Endodermal cell (in vitro differentiated cells): Measurements from ENCODE around the gene ANKRD18B. TPM values are rescaled to one million over a fixed set of nuclear protein-coding genes. Genes with fewer than 3 reads are reported as not detected.
A peak's percentile ranks its signal among the peaks of the same experiment; 100 is the strongest.
"Not testable (repeated sequence)": the region's sequence is repeated elsewhere in the genome, so short reads cannot be mapped to it uniquely, and the experiment has no call there.

Experiments
- DNase-seq: peaks from one replicate; pipeline ENCODE4 v3.0.0-alpha.2; 2017
- H3K27ac ChIP-seq: 2 replicates; pipeline ENCODE4 v1.5.1; 2013; ENCODE audit warnings: mild to moderate bottlenecking, low read depth, low read length, moderate library complexity
- H3K27me3 ChIP-seq: 2 replicates; pipeline ENCODE4 v1.6.1; 2013; ENCODE audit warnings: mild to moderate bottlenecking, low read length, moderate library complexity; ENCODE audit not compliant: insufficient read depth, control insufficient read depth, poor library complexity, severe bottlenecking
- H3K36me3 ChIP-seq: 2 replicates; pipeline ENCODE4 v1.7.0; 2013; ENCODE audit warnings: mild to moderate bottlenecking, low read length, moderate library complexity; ENCODE audit not compliant: control insufficient read depth, insufficient read depth
- H3K4me1 ChIP-seq: one replicate; pipeline ENCODE4 v1.7.0; 2013; ENCODE audit warnings: low read length; ENCODE audit not compliant: control insufficient read depth, insufficient read depth
- H3K4me3 ChIP-seq: 2 replicates; pipeline ENCODE4 v1.5.1; 2013; ENCODE audit warnings: mild to moderate bottlenecking, low read length, moderate library complexity
- H3K9ac ChIP-seq: 2 replicates; pipeline ENCODE4 v1.6.1; 2013; ENCODE audit warnings: mild to moderate bottlenecking, low read length, moderate library complexity; ENCODE audit not compliant: poor library complexity, severe bottlenecking; ENCODE audit errors: extremely low read depth
- H3K9me3 ChIP-seq: 2 replicates; pipeline ENCODE4 v1.6.1; 2013; ENCODE audit warnings: mild to moderate bottlenecking, low read length, moderate library complexity; ENCODE audit not compliant: control insufficient read depth
- H3K27ac Mint-ChIP-seq: 2 replicates; pipeline ENCODE4 v1.8.0; 2020; ENCODE audit warnings: mixed read lengths
- H3K27me3 Mint-ChIP-seq: 2 replicates; pipeline ENCODE4 v1.8.0; 2021; ENCODE audit warnings: mild to moderate bottlenecking, mixed read lengths; ENCODE audit not compliant: insufficient read depth
- H3K36me3 Mint-ChIP-seq: 2 replicates; pipeline ENCODE4 v1.8.0; 2020; ENCODE audit warnings: low read depth, mixed read lengths
- H3K4me1 Mint-ChIP-seq: 2 replicates; pipeline ENCODE4 v1.8.0; 2020; ENCODE audit warnings: mixed read lengths
- H3K4me3 Mint-ChIP-seq: 2 replicates; pipeline ENCODE4 v1.8.0; 2020; ENCODE audit warnings: mild to moderate bottlenecking, moderate library complexity, mixed read lengths
- H3K9me3 Mint-ChIP-seq: 2 replicates; pipeline ENCODE4 v1.8.0; 2020; ENCODE audit warnings: mild to moderate bottlenecking, mixed read lengths
- WGBS, 2 experiments: methylation state at CpG; one replicate each; pipeline versions ENCODE4 v1.1.5 to v1.1.7; 2013; ENCODE audit warnings: missing lambda C conversion rate in 2 of 2, mixed read lengths in 1 of 2; ENCODE audit not compliant: insufficient coverage in 1 of 2, insufficient read length in 1 of 2; 5-methylcytosine and 5-hydroxymethylcytosine counted together
- total RNA-seq, 2 donors: library from RNA; stranded (reverse); fragmentation: NEBNext Ultra II Directional in 1 of 2; extraction: Animal tissue kit (Norgen Biotek cat#: 25700) in 1 of 2; gene quantifications; 2 replicates in 1 of 2; 3 replicates in 1 of 2; pipeline ENCODE4 v1.2.1, GENCODE V29; 2021
- TF ChIP-seq, protein P1 (sequence below): fragments of 200-600 bp; sonication (generic); conservative IDR thresholded peaks from 2 replicates; pipeline ENCODE4 v1.5.0; 2021; ENCODE audit warnings: antibody characterized with exemption, mild to moderate bottlenecking

Gene ANKRD18B
- total RNA-seq, 2 donors from 2014 or later: 6.7 to 9.7 TPM

DNA sequence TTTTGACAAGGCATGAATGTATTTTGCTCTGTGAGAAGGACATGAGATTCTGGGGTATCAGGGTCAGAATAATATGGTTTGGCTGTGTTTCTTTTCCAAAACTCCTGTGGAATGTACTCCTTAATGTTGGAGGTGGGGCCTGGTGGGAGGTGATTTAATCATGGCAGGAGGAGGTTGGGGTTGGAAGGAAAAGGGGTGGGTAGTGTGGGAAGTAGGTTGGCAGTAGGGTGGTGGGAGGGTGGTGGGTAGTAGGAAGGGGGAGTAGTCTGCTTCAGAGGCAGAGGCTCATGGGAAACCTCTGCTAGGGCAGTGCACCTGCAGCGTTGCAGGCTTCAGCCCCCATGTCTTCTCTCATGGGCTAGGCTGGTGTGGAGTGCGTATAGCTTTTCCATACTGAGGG lies 72.9 kb downstream of the ANKRD18B start:
- not testable (repeated sequence) for H3K4me1 Mint-ChIP-seq, H3K27ac ChIP-seq, H3K27me3 ChIP-seq, H3K9ac ChIP-seq, H3K9me3 ChIP-seq, H3K4me1 ChIP-seq, H3K36me3 ChIP-seq, H3K4me3 Mint-ChIP-seq, H3K4me3 ChIP-seq, H3K9me3 Mint-ChIP-seq, H3K27ac Mint-ChIP-seq, H3K27me3 Mint-ChIP-seq, H3K36me3 Mint-ChIP-seq, DNase-seq
- WGBS, 2 experiments: 84% methylated on average over 2 of the region's 2 CpGs; no CpG with 5 or more reads in 1 of the 2 experiments

DNA sequence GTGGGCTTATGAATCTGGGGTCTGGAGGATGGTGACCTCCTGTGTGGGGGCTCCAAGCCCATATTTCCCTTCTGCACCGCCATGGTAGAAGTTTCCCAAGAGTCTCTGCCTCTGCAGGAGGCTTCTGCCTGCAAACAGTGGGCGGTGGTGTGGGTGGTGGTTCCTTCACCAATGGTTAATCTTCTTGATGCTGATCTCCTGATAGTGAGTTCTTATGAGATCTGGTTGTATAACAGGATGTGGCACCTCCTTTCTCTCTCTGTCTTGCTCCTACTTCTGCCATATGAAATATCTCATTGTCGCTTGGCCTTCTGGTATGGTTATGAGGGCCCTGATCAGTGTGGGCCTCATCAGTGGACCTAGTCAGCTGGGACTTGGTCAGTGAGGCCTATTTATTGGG lies 73.3 kb downstream of the ANKRD18B start:
- not testable (repeated sequence) for H3K27ac Mint-ChIP-seq, H3K36me3 ChIP-seq, H3K27me3 Mint-ChIP-seq, H3K36me3 Mint-ChIP-seq, H3K9me3 ChIP-seq, DNase-seq, H3K4me3 Mint-ChIP-seq, H3K9me3 Mint-ChIP-seq, H3K4me1 ChIP-seq, H3K9ac ChIP-seq, H3K4me3 ChIP-seq, H3K4me1 Mint-ChIP-seq, H3K27ac ChIP-seq, H3K27me3 ChIP-seq
- 98 to 100% methylated on average over 2 to 3 of the region's 3 CpGs for WGBS, 2 experiments

DNA sequence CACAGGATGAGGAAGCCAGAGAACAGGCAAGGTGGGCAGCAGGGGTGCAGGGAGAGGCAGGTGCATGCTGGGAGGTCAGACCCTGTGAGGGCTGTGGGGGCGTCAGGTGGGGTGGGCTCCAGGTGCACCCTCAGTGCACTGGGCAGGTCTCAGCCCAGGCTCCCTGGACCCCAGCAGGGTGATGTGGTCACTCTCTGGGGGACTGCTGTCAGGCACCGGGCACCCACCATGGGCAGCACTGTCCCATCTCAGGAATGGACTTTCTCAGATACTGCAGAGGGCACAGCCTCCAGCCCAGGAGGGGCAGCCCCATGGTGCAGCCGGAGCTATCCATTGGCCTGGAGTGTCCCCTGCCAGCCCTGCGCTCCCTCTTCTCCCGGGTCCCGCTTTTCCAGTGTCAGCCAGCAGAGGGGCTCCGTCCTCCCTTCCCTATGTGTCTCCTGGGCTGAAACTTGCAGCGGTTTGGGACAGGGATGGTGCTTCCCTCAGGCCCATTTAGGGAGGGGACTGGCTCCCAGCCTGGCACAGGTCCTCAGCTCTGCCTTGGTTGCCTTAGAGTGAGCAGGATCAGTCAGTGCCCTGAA lies 74.8 kb downstream of the ANKRD18B start:
- not testable (repeated sequence) for H3K9me3 Mint-ChIP-seq, H3K36me3 Mint-ChIP-seq, H3K4me3 ChIP-seq, H3K27me3 Mint-ChIP-seq, H3K9ac ChIP-seq, H3K9me3 ChIP-seq, H3K4me1 Mint-ChIP-seq, H3K27me3 ChIP-seq, H3K36me3 ChIP-seq, H3K27ac ChIP-seq, H3K4me1 ChIP-seq, H3K27ac Mint-ChIP-seq, H3K4me3 Mint-ChIP-seq
- peak; percentile 71 for DNase-seq
- 90 to 100% methylated on average over 2 to 8 of the region's 8 CpGs for WGBS, 2 experiments
- TF ChIP-seq, protein P1, sequence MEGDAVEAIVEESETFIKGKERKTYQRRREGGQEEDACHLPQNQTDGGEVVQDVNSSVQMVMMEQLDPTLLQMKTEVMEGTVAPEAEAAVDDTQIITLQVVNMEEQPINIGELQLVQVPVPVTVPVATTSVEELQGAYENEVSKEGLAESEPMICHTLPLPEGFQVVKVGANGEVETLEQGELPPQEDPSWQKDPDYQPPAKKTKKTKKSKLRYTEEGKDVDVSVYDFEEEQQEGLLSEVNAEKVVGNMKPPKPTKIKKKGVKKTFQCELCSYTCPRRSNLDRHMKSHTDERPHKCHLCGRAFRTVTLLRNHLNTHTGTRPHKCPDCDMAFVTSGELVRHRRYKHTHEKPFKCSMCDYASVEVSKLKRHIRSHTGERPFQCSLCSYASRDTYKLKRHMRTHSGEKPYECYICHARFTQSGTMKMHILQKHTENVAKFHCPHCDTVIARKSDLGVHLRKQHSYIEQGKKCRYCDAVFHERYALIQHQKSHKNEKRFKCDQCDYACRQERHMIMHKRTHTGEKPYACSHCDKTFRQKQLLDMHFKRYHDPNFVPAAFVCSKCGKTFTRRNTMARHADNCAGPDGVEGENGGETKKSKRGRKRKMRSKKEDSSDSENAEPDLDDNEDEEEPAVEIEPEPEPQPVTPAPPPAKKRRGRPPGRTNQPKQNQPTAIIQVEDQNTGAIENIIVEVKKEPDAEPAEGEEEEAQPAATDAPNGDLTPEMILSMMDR: peak; percentile 47

DNA sequence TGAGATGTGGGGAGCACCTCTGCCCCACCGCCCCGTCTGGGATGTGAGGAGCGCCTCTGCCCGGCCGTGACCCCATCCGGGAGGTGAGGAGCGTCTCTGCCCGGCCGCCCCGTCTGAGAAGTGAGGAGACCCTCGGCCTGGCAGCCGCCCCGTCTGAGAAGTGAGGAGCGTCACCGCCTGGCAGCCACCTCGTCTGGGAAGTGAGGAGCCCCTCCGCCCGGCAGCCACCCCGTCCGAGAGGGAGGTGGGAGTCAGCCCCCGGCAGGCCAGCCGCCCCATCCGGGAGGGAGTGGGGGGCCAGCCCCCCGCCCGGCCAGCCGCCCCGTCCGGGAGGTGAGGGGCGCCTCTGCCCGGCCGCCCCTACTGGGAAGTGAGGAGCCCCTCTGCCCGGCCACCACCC lies 76.9 kb downstream of the ANKRD18B start:
- H3K27me3 Mint-ChIP-seq, H3K9ac ChIP-seq, H3K4me1 ChIP-seq, H3K27me3 ChIP-seq, H3K36me3 ChIP-seq, H3K4me3 Mint-ChIP-seq, DNase-seq, H3K9me3 ChIP-seq, H3K4me3 ChIP-seq, H3K27ac Mint-ChIP-seq, H3K27ac ChIP-seq, H3K4me1 Mint-ChIP-seq, H3K36me3 Mint-ChIP-seq, H3K9me3 Mint-ChIP-seq: not testable (repeated sequence)
- 94 to 97% methylated on average over 5 to 24 of the region's 32 CpGs for WGBS, 2 experiments
